ENCODE results near the gene OSBPL5. TPM values are rescaled to one million over a fixed set of nuclear protein-coding genes. Genes with fewer than 3 reads are reported as not detected.

OSBPL5 gene
- total and polyA plus RNA-seq, 9 of the 15 experiments (the other 6 are each of a cell fraction or from before 2014, with no cell fraction given): 0.06 to 14.8 (median 3.2) TPM

DNA sequence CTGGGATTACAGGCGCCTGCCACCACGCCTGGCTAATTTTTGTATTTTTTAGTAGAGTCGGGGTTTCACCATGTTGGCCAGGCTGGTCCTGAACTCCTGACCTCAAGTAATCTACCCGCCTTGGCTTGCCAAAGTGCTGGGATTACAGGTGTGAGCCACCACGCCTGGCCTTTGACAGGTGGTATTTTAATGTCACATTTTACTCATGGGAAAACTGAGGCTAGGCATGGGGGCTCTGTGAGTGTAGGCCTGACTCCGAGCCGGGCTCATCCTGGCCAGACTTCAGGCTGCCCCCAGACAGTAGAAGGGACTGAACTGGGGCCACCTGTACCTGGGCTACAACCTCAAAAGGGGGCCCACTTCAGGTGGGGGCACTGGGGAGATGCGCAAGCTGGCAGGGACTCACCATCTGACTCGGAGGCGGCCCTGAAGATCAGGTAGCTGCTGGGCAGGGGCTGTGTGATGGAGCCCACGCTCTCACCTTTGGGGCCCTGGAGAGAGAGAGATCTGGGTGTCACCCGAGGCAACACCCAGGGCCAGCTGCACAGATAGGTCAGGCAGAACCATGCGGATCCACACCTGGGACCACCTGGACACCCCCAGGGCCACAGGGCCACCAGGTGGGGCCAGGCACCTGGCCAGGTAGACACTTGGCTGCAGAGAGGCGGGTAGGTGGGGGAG lies 45.8 kb downstream of the OSBPL5 start:
- no peak overlapping the region for H3K4me3 ChIP-seq
- intact Hi-C loops (cut with micrococcal nuclease): loop anchor here (10.0 kb wide), 1 partner anchor 46 kb away; the partner anchor contains the start of gene OSBPL5
- H3K79me2 ChIP-seq (ENCODE audit: control insufficient read depth, insufficient read depth, low read length): no peaks in the 10 kb centered on the region
- in situ Hi-C loops (cut with MboI): no loop called here
- no peaks in the 10 kb centered on the region for H3K27me3 ChIP-seq (ENCODE audit: control insufficient read depth in 2 of 2, insufficient read depth in 2 of 2, low read length in 2 of 2)
- ChIA-PET POLR2A (interaction anchor here (0.7 to 1.2 kb wide), 3 partner anchors 9 to 72 kb away, joined by 3 to 5 read pairs (median 3); no protein-coding TSS in a partner anchor), CTCF (ENCODE audit: low intra/inter-chr PET ratio) (no interaction called here)
- no peaks in the 10 kb centered on the region for H3K9me3 ChIP-seq (replicated peaks; ENCODE audit: control insufficient read depth, insufficient read depth, low read depth, low read length)
- H3K27ac ChIP-seq (ENCODE audit: extremely low read depth, low read depth, low read length): no peak overlapping the region
- no peak for FAIRE-seq
- no peak overlapping the region for H3K4me2 ChIP-seq (ENCODE audit: insufficient read depth, low read length)
- no TSS peak for BruUV-seq (replicated peaks)
- H3K9me1 ChIP-seq (ENCODE audit: control insufficient read depth, insufficient read depth, low read length): no peaks in the 10 kb centered on the region
- no peak for ATAC-seq
- H2AFZ ChIP-seq (ENCODE audit: low read depth, low read length): no peak overlapping the region
- H3K9ac ChIP-seq (ENCODE audit: insufficient read depth in 1 of 2, low read depth in 2 of 2, low read length in 2 of 2): no peak overlapping the region; a peak in 1 of 4 replicates
- H3K4me1 ChIP-seq (replicated peaks in 1 of 2; ENCODE audit: control insufficient read depth in 2 of 2, insufficient read depth in 2 of 2, low read length in 2 of 2): peaks cover 0 to 23% of the 10 kb centered on the region in 2 experiments; a peak in 1 of 5 replicates
- no peak for DNase-seq (ENCODE audit: extremely low read depth in 1 of 4, low spot score in 3 of 4)
- no peaks in the 10 kb centered on the region for H4K20me1 ChIP-seq (replicated peaks; ENCODE audit: control insufficient read depth, insufficient read depth, low read length)
- TF ChIP-seq NR2C2 (CRISPR knock-in tag; IDR thresholded peaks at IDR 0.05) (no peak), NR2C2 (tag; IDR thresholded peaks at IDR 0.05) (no peak), POLR2G (IDR thresholded peaks at IDR 0.05; ENCODE audit: low read depth, low read length) (peak; percentile 32; the same call in 1 of the 2 replicates)
- 84% methylated on average over 12 of the region's 14 CpGs for WGBS (ENCODE audit: insufficient coverage, low coverage, missing lambda C conversion rate)
- H3K36me3 ChIP-seq (ENCODE audit: control insufficient read depth, insufficient read depth, low read length): peaks cover 10% of the 10 kb centered on the region; the same call in 1 of the 3 replicates

DNA sequence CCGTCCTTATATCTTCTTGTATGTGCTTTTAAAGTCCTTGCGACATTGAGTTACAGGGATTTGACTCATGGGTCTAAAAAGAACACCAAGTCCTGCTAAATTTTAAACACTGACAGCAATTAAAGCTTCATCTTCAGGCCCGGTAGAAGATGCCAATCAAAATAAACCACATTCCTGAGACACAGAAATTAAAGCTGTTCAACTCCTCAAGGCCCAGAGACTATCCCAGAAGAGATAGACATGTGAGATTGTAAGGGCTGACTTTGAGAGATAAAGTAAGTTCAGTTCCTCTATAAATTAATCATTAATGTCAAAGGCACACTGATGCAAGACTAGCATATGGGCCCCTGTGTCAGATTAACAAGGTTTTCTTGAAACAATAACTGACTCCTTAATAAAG lies 49.8 kb downstream of the OSBPL5 start:
- 46% methylated on average over 3 of the region's 3 CpGs for whole genome bisulfite sequencing (ENCODE audit: insufficient coverage, low coverage, missing lambda C conversion rate)
- Histone ChIP-seq H3K79me2 (ENCODE audit: control insufficient read depth, insufficient read depth, low read length) (no peaks in the 10 kb centered on the region), H3K9me3 (replicated peaks; ENCODE audit: control insufficient read depth, insufficient read depth, low read depth, low read length) (no peaks in the 10 kb centered on the region), H3K27ac (ENCODE audit: extremely low read depth, low read depth, low read length) (no peak overlapping the region), H4K20me1 (replicated peaks; ENCODE audit: control insufficient read depth, insufficient read depth, low read length) (no peaks in the 10 kb centered on the region), H3K9ac (ENCODE audit: insufficient read depth in 1 of 2, low read depth in 2 of 2, low read length in 2 of 2) (no peak overlapping the region; a peak in 1 of 4 replicates), H3K36me3 (ENCODE audit: control insufficient read depth, insufficient read depth, low read length) (peaks cover 2% of the 10 kb centered on the region; the same call in 1 of the 3 replicates), H3K4me3 (no peak overlapping the region), H2AFZ (ENCODE audit: low read depth, low read length) (no peak overlapping the region), H3K4me1 (replicated peaks in 1 of 2; ENCODE audit: control insufficient read depth in 2 of 2, insufficient read depth in 2 of 2, low read length in 2 of 2) (peaks cover under 1 to 8% of the 10 kb centered on the region in 2 experiments; a peak in 3 of 5 replicates), H3K27me3 (ENCODE audit: control insufficient read depth in 2 of 2, insufficient read depth in 2 of 2, low read length in 2 of 2) (no peaks in the 10 kb centered on the region), H3K4me2 (ENCODE audit: insufficient read depth, low read length) (no peak overlapping the region), H3K9me1 (ENCODE audit: control insufficient read depth, insufficient read depth, low read length) (no peaks in the 10 kb centered on the region)
- CTCF ChIA-PET (ENCODE audit: low intra/inter-chr PET ratio): interaction anchor here (0.6 kb wide), 1 partner anchor 756 kb away, joined by 3 read pairs; no protein-coding TSS in a partner anchor
- DNase-seq (ENCODE audit: extremely low read depth in 1 of 4, low spot score in 3 of 4): no peak
- intact Hi-C loops (cut with micrococcal nuclease) (loop anchor here (10.0 kb wide), 1 partner anchor 49 kb away; the partner anchor contains the start of gene OSBPL5), in situ Hi-C loops (cut with MboI) (no loop called here)
- peak; percentile 49 for ATAC-seq
- POLR2A ChIA-PET: interaction anchor here (1.1 kb wide), 1 partner anchor 9 kb away, joined by 4 read pairs; no protein-coding TSS in a partner anchor
- no TSS peak for BruUV-seq (replicated peaks)
- peak; percentile 29 for FAIRE-seq
- TF ChIP-seq SOX6 (IDR thresholded peaks at IDR 0.05) (peak; percentile 30; the same call in 1 of the 2 replicates), BCOR (IDR thresholded peaks at IDR 0.05) (no peak), RBM17 (IDR thresholded peaks at IDR 0.05; ENCODE audit: borderline replicate concordance, low read depth, low read length) (no peak), ZNF699 (CRISPR knock-in tag; IDR thresholded peaks at IDR 0.05; ENCODE audit: insufficient replicate concordance) (no peak), E2F8 (IDR thresholded peaks at IDR 0.05; ENCODE audit: low read depth, partially characterized antibody) (no peak), PPARD (CRISPR knock-in tag; IDR thresholded peaks at IDR 0.05) (no peak), CXXC5 (CRISPR knock-in tag; IDR thresholded peaks at IDR 0.05) (no peak)
- TF ChIP-seq, protein P1, sequence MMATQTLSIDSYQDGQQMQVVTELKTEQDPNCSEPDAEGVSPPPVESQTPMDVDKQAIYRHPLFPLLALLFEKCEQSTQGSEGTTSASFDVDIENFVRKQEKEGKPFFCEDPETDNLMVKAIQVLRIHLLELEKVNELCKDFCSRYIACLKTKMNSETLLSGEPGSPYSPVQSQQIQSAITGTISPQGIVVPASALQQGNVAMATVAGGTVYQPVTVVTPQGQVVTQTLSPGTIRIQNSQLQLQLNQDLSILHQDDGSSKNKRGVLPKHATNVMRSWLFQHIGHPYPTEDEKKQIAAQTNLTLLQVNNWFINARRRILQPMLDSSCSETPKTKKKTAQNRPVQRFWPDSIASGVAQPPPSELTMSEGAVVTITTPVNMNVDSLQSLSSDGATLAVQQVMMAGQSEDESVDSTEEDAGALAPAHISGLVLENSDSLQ (IDR thresholded peaks at IDR 0.05): peak; percentile 89
